ENCODE measurements around the gene MGRN1. TPM values are rescaled to one million over a fixed set of nuclear protein-coding genes. Genes with fewer than 3 reads are reported as not detected.

Gene MGRN1
- total and polyA plus RNA-seq, 2 experiments from 2014 or later, result 14.0 to 26.4 TPM

GRCh38 chr16:4611337-4612021 lies 13.1 kb upstream of the MGRN1 start:
- no peak overlapping the region for H3K4me3 ChIP-seq

GRCh38 chr16:4612474-4612931 lies 12.1 kb upstream of the MGRN1 start:
- Histone ChIP-seq H3K4me2 (ENCODE audit: unreplicated experiment) (peak overlapping the region; percentile 90), H3F3A (ENCODE audit: insufficient read depth) (peaks cover 6% of the 10 kb centered on the region; the same call in 1 of the 2 replicates), H2AFZ (no peak overlapping the region), H3K9me3 (ENCODE audit: low read depth) (no peaks in the 10 kb centered on the region), H3K36me3 (ENCODE audit: low read depth) (no peaks in the 10 kb centered on the region), H3K27me3 (replicated peaks; ENCODE audit: insufficient read depth) (no peaks in the 10 kb centered on the region), H3K9ac (peak overlapping the region; percentile 88; the same call in 1 of the 2 replicates), H3K27ac (no peak overlapping the region), H3K4me3 (peak overlapping the region; percentile 85), H3K4me1 (ENCODE audit: insufficient read depth) (peaks cover 28% of the 10 kb centered on the region), H4K20me1 (ENCODE audit: insufficient read depth) (no peaks in the 10 kb centered on the region), H3K9me2 (ENCODE audit: insufficient read depth) (no peaks in the 10 kb centered on the region), H3K79me2 (ENCODE audit: insufficient read depth) (peaks cover 55% of the 10 kb centered on the region)
- in situ Hi-C loops (cut with MboI), result no loop called here
- 94 to 96% methylated on average over 7 of the region's 7 CpGs for WGBS, 2 experiments (ENCODE audit: low coverage in 1 of 2, low lambda C conversion rate in 2 of 2, missing lambda C conversion rate in 2 of 2)
- DNase-seq, result peak; percentile 26
- TF ChIP-seq EZH2 (IDR thresholded peaks at IDR 0.05; ENCODE audit: insufficient read depth, poor library complexity, severe bottlenecking) (no peak), EZH2phosphoT487 (IDR thresholded peaks at IDR 0.05; ENCODE audit: insufficient read depth, low read depth) (no peak)

More at GRCh38 chr16:4611337-4612021, 13.1 kb upstream of the MGRN1 start:
- peaks cover 22% of the 10 kb centered on the region for H3K4me1 ChIP-seq (ENCODE audit: insufficient read depth)
- no peaks in the 10 kb centered on the region for H4K20me1 ChIP-seq (ENCODE audit: insufficient read depth)
- peak overlapping the region; percentile 22 for H3K4me2 ChIP-seq (ENCODE audit: unreplicated experiment)
- peak; percentile 77 for DNase-seq
- H3K27me3 ChIP-seq (replicated peaks; ENCODE audit: insufficient read depth), result no peaks in the 10 kb centered on the region
- no peaks in the 10 kb centered on the region for H3K9me2 ChIP-seq (ENCODE audit: insufficient read depth)
- peak overlapping the region; percentile 88; the same call in 1 of the 2 replicates for H3K9ac ChIP-seq
- peaks cover 6% of the 10 kb centered on the region; the same call in 1 of the 2 replicates for H3F3A ChIP-seq (ENCODE audit: insufficient read depth)
- in situ Hi-C loops (cut with MboI), result no loop called here
- no peaks in the 10 kb centered on the region for H3K9me3 ChIP-seq (ENCODE audit: low read depth)
- peak overlapping the region; percentile 44 for H3K27ac ChIP-seq
- TF ChIP-seq EZH2 (IDR thresholded peaks at IDR 0.05; ENCODE audit: insufficient read depth, poor library complexity, severe bottlenecking) (no peak), EZH2phosphoT487 (IDR thresholded peaks at IDR 0.05; ENCODE audit: insufficient read depth, low read depth) (no peak)
- H2AFZ ChIP-seq, result no peak overlapping the region
- peaks cover 53% of the 10 kb centered on the region for H3K79me2 ChIP-seq (ENCODE audit: insufficient read depth)
- H3K36me3 ChIP-seq (ENCODE audit: low read depth), result no peaks in the 10 kb centered on the region
- WGBS, 2 experiments (ENCODE audit: low coverage in 1 of 2, low lambda C conversion rate in 2 of 2, missing lambda C conversion rate in 2 of 2), result 80 to 81% methylated on average over 17 to 22 of the region's 22 CpGs

GRCh38 chr16:4612977-4613635 lies 11.5 kb upstream of the MGRN1 start:
- Histone ChIP-seq H3K27ac (peak overlapping the region; percentile 71), H3K9me3 (ENCODE audit: low read depth) (no peaks in the 10 kb centered on the region), H3F3A (ENCODE audit: insufficient read depth) (peaks cover 6% of the 10 kb centered on the region; the same call in 1 of the 2 replicates), H3K36me3 (ENCODE audit: low read depth) (no peaks in the 10 kb centered on the region), H3K4me3 (peak overlapping the region; percentile 85), H3K4me1 (ENCODE audit: insufficient read depth) (peaks cover 28% of the 10 kb centered on the region), H3K27me3 (replicated peaks; ENCODE audit: insufficient read depth) (no peaks in the 10 kb centered on the region), H4K20me1 (ENCODE audit: insufficient read depth) (no peaks in the 10 kb centered on the region), H3K79me2 (ENCODE audit: insufficient read depth) (peaks cover 60% of the 10 kb centered on the region), H3K4me2 (ENCODE audit: unreplicated experiment) (peak overlapping the region; percentile 90), H2AFZ (no peak overlapping the region), H3K9me2 (ENCODE audit: insufficient read depth) (no peaks in the 10 kb centered on the region), H3K9ac (peak overlapping the region; percentile 88)
- no peak for TF ChIP-seq EZH2 (IDR thresholded peaks at IDR 0.05; ENCODE audit: insufficient read depth, poor library complexity, severe bottlenecking)
- TF ChIP-seq EZH2phosphoT487 (IDR thresholded peaks at IDR 0.05; ENCODE audit: insufficient read depth, low read depth), result no peak
- DNase-seq, result peak; percentile 36
- WGBS, 2 experiments (ENCODE audit: low coverage in 1 of 2, low lambda C conversion rate in 2 of 2, missing lambda C conversion rate in 2 of 2), result 41 to 53% methylated on average over 14 of the region's 14 CpGs
- in situ Hi-C loops (cut with MboI), result no loop called here

GRCh38 chr16:4613636-4614570 lies 10.7 kb upstream of the MGRN1 start:
- Histone ChIP-seq H3K36me3 (ENCODE audit: low read depth) (no peaks in the 10 kb centered on the region), H3K9me3 (ENCODE audit: low read depth) (no peaks in the 10 kb centered on the region), H3K9me2 (ENCODE audit: insufficient read depth) (no peaks in the 10 kb centered on the region), H3F3A (ENCODE audit: insufficient read depth) (peaks cover 6% of the 10 kb centered on the region; the same call in 1 of the 2 replicates), H3K27me3 (replicated peaks; ENCODE audit: insufficient read depth) (no peaks in the 10 kb centered on the region), H3K4me2 (ENCODE audit: unreplicated experiment) (peak overlapping the region; percentile 90), H3K4me3 (peak overlapping the region; percentile 85), H3K79me2 (ENCODE audit: insufficient read depth) (peaks cover 56% of the 10 kb centered on the region), H3K27ac (peak overlapping the region; percentile 71), H3K9ac (peak overlapping the region; percentile 88), H4K20me1 (ENCODE audit: insufficient read depth) (no peaks in the 10 kb centered on the region), H3K4me1 (ENCODE audit: insufficient read depth) (peaks cover 28% of the 10 kb centered on the region), H2AFZ (no peak overlapping the region)
- peak; percentile 72 for DNase-seq
- in situ Hi-C loops (cut with MboI), result no loop called here
- 1% methylated on average over 45 to 60 of the region's 92 CpGs for WGBS, 2 experiments (ENCODE audit: low coverage in 1 of 2, low lambda C conversion rate in 2 of 2, missing lambda C conversion rate in 2 of 2)
- TF ChIP-seq EZH2 (IDR thresholded peaks at IDR 0.05; ENCODE audit: insufficient read depth, poor library complexity, severe bottlenecking), result no peak

Measured in GM23248 (cell line).